Measurements from ENCODE around the gene SYNGR1.

SYNGR1 gene

DNA sequence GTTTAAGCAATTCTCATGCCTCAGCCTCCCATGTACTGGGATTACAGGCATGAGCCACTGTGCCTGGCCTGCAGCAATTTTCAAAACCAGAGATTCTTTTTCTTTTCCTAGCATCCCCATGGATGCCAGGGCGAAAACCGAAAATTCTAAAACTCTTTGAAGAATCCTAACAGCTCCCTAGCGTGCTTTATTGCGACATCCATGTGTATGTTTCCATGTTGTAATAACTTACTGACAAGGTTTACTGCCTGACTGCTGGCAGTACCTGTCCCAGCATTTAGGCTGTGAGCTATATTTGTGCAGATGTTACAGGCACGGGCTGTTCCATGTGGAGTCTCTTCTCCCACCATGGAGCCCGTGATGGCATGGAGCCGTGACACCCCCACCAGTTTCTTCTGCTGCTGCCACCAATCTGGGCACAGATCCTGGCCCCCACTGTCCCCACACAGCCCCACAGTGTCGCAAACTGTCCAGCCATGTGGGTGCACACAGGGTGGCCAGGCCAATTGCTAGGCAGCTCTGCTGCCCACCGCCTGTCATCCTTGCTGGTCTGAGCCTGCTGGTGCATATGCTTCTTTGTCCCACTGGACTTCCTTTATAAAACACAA is 42.7 kb downstream of the SYNGR1 start:
- TF ChIP-seq ZBTB7A (IDR thresholded peaks at IDR 0.05; ENCODE audit: low read depth) (no peak), TEAD4 (IDR thresholded peaks at IDR 0.05) (no peak), NFIC (IDR thresholded peaks at IDR 0.05) (no peak), RAD21 (IDR thresholded peaks at IDR 0.05; ENCODE audit: low read depth) (no peak), CREB1 (IDR thresholded peaks at IDR 0.05; ENCODE audit: low read depth) (no peak), TAF1 (IDR thresholded peaks at IDR 0.05; ENCODE audit: low read depth) (no peak), CEBPB (IDR thresholded peaks at IDR 0.05) (no peak), EP300 (IDR thresholded peaks at IDR 0.05; ENCODE audit: borderline replicate concordance) (no peak), TCF12 (IDR thresholded peaks at IDR 0.05; ENCODE audit: low read depth) (no peak), YY1 (IDR thresholded peaks at IDR 0.05; ENCODE audit: low read depth) (no peak), EGR1 (IDR thresholded peaks at IDR 0.05) (no peak), FOXM1 (IDR thresholded peaks at IDR 0.05; ENCODE audit: borderline replicate concordance, low read depth) (no peak)
- TF ChIP-seq, protein P1, sequence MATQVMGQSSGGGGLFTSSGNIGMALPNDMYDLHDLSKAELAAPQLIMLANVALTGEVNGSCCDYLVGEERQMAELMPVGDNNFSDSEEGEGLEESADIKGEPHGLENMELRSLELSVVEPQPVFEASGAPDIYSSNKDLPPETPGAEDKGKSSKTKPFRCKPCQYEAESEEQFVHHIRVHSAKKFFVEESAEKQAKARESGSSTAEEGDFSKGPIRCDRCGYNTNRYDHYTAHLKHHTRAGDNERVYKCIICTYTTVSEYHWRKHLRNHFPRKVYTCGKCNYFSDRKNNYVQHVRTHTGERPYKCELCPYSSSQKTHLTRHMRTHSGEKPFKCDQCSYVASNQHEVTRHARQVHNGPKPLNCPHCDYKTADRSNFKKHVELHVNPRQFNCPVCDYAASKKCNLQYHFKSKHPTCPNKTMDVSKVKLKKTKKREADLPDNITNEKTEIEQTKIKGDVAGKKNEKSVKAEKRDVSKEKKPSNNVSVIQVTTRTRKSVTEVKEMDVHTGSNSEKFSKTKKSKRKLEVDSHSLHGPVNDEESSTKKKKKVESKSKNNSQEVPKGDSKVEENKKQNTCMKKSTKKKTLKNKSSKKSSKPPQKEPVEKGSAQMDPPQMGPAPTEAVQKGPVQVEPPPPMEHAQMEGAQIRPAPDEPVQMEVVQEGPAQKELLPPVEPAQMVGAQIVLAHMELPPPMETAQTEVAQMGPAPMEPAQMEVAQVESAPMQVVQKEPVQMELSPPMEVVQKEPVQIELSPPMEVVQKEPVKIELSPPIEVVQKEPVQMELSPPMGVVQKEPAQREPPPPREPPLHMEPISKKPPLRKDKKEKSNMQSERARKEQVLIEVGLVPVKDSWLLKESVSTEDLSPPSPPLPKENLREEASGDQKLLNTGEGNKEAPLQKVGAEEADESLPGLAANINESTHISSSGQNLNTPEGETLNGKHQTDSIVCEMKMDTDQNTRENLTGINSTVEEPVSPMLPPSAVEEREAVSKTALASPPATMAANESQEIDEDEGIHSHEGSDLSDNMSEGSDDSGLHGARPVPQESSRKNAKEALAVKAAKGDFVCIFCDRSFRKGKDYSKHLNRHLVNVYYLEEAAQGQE (IDR thresholded peaks at IDR 0.05; ENCODE audit: low read depth), result no peak
- TF ChIP-seq, protein P2, sequence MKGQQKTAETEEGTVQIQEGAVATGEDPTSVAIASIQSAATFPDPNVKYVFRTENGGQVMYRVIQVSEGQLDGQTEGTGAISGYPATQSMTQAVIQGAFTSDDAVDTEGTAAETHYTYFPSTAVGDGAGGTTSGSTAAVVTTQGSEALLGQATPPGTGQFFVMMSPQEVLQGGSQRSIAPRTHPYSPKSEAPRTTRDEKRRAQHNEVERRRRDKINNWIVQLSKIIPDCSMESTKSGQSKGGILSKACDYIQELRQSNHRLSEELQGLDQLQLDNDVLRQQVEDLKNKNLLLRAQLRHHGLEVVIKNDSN (IDR thresholded peaks at IDR 0.05), result no peak
- TF ChIP-seq, protein P3, sequence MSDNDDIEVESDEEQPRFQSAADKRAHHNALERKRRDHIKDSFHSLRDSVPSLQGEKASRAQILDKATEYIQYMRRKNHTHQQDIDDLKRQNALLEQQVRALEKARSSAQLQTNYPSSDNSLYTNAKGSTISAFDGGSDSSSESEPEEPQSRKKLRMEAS (IDR thresholded peaks at IDR 0.05), result no peak

- TF ChIP-seq, protein P1 (IDR thresholded peaks at IDR 0.05; ENCODE audit: low read depth), result no peak
- TF ChIP-seq TAF1 (IDR thresholded peaks at IDR 0.05; ENCODE audit: low read depth) (no peak), CEBPB (IDR thresholded peaks at IDR 0.05) (no peak), FOXM1 (IDR thresholded peaks at IDR 0.05; ENCODE audit: borderline replicate concordance, low read depth) (no peak), NFIC (IDR thresholded peaks at IDR 0.05) (no peak), ZBTB7A (IDR thresholded peaks at IDR 0.05; ENCODE audit: low read depth) (no peak), RAD21 (IDR thresholded peaks at IDR 0.05; ENCODE audit: low read depth) (no peak), YY1 (IDR thresholded peaks at IDR 0.05; ENCODE audit: low read depth) (no peak), EP300 (IDR thresholded peaks at IDR 0.05; ENCODE audit: borderline replicate concordance) (no peak), EGR1 (IDR thresholded peaks at IDR 0.05) (no peak), TEAD4 (IDR thresholded peaks at IDR 0.05) (no peak), CREB1 (IDR thresholded peaks at IDR 0.05; ENCODE audit: low read depth) (no peak), TCF12 (IDR thresholded peaks at IDR 0.05; ENCODE audit: low read depth) (no peak)
- TF ChIP-seq, protein P2 (IDR thresholded peaks at IDR 0.05), result no peak
- TF ChIP-seq, protein P3 (IDR thresholded peaks at IDR 0.05), result no peak
These were observed 46.4 kb downstream of the SYNGR1 start for GRCh38 chr22:39395936-39396796.

DNA sequence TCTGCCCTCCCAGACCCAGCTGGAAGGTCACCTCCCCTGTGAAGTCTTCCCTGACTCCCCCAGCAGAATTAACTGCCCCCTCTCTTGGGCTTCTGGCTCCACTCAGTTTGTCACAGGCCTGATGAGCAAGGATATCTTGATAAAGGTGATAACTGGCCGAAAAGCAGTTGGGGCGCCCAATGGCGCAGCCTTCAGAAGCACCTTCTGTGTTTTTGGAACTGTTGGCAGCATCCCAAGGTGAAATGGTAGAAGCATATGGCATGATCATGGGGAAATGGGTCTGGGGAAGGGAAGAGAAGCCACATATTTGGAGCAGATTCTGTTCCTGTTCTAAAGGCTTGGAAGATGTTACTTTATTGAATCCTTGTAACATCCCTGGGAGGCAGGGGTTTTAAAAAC is 47.0 kb downstream of the SYNGR1 start:
- no peak for TF ChIP-seq EGR1 (IDR thresholded peaks at IDR 0.05)
- no peak for TF ChIP-seq FOXM1 (IDR thresholded peaks at IDR 0.05; ENCODE audit: borderline replicate concordance, low read depth)
- no peak for TF ChIP-seq NFIC (IDR thresholded peaks at IDR 0.05)
- TF ChIP-seq ZBTB7A (IDR thresholded peaks at IDR 0.05; ENCODE audit: low read depth), result no peak

DNA sequence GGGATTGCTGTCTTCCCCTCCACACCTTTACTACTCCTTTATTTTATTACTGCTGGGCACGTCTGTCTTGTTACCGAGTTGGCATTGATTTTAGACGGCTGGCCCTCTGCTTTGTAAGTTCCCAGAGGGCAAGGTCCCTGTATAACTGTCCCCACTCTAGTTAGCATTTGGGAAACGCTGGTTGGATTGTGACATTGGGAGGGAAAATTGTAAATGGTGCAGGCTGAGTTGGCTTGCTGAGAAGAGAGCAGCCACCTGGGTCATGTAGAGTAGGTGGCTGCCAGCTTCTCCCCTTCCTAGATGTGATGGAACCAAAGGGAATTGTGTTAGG is 51.5 kb downstream of the SYNGR1 start:
- TF ChIP-seq CREB1 (IDR thresholded peaks at IDR 0.05; ENCODE audit: low read depth) (no peak), TEAD4 (IDR thresholded peaks at IDR 0.05) (no peak), FOXM1 (IDR thresholded peaks at IDR 0.05; ENCODE audit: borderline replicate concordance, low read depth) (no peak), EGR1 (IDR thresholded peaks at IDR 0.05) (no peak), NFIC (IDR thresholded peaks at IDR 0.05) (no peak)

DNA sequence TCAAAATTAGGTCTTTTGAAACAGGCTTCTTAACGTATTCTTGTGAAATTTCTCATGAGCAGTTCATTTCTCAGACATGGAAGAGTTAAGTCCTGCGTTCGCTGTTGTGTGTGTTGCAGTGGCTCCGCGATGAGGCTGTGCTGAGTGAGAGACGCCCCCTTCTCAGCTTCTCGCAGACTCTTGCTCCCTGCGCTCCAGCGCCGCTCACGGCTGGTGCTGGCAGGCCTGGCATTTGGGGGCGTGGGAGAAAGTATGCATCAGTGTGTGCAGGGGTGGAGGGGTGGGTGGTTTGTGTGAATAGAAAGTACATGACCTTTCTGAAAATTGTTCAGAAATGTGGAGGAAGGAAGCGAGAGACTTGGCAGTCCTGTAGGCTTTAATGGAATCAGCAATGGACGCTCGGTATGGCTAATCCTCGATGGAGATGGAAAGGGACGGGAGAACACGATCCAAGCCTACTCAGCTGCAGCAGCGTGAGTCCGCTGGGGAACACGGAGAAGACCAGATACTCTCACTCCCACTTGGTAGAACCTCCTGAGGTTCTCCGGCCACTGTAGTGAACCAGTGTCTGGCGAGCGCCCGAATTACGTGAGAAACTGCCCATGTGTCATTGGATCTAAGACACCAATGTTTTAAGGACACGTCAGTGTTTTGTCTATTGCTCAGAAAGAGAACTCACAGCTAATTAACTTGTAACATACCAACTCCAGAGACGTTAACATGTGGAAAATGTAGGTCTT is 55.7 kb downstream of the SYNGR1 start:
- TF ChIP-seq TEAD4 (IDR thresholded peaks at IDR 0.05) (no peak), YY1 (IDR thresholded peaks at IDR 0.05; ENCODE audit: low read depth) (no peak), EP300 (IDR thresholded peaks at IDR 0.05; ENCODE audit: borderline replicate concordance) (no peak), TCF12 (IDR thresholded peaks at IDR 0.05; ENCODE audit: low read depth) (no peak)
- TF ChIP-seq, protein P3 (IDR thresholded peaks at IDR 0.05), result no peak
